Inferior parietal cortex (tissue), 1 donor: ENCODE measurements around the gene CDK1.
A peak's percentile ranks its signal among the peaks of the same experiment; 100 is the strongest.
"Not testable (repeated sequence)": the region's sequence is repeated elsewhere in the genome, so short reads cannot be mapped to it uniquely, and the experiment has no call there.

Experiments
- DNase-seq: peaks from one replicate; pipeline ENCODE4 v3.0.0-alpha.2; 2016; ENCODE audit errors: extremely low spot score

The CDK1 gene

DNA sequence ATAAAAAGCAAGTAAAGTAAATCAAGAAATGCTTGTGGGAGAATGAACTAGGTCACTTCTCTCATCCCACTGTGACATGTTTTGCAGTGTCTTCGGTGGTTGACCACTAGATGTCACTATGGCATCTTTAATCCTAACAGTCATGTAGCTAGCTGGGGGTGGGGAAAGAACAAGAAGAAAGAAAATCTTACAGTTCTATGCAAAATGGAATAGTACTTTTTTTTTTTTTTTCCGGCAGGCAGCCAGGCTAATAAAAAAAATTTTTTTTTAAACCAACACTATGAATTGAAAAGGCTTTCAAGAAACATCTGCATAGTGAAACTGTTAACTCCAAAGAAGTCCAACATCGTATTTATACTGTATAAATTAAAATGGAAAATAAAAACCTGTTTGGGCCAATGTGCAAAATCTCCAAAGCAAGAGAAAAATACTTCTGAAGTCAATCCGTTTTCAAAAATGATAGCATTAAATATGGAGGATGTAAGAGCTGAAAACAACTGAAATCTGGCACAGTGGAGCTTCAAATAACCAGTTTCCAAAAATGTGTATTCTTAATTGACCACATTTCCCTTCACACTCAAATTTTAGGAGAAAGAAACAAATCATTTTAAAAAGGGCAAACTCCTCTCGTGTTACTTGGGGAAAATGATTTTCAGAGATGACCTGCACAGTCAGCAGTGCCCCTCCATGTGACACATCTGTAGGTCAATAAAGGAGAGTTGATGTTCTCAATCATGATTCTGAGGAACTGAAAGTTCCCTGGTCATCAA is 38.5 kb downstream of the CDK1 start:
- DNase-seq, result peak; percentile 94

DNA sequence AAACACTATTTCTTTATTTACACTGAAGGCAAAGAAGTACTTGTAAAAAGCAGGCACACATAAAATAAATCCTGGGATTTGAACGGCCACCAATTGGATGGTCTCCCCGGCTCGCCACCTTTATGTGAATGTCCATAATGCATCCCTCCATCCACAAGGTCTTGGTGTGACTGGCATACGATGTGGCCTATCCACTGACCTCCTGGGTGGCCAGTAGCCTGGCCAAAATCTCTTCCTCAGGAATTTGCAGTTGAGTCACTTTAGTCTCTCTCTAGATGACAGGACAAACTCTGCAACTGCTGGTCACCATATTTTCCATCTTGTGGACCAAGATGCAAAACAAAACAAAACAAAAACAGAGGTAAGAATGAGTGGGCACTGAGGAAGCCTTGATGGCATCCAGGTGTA is 39.1 kb downstream of the CDK1 start:
- no peak for DNase-seq

DNA sequence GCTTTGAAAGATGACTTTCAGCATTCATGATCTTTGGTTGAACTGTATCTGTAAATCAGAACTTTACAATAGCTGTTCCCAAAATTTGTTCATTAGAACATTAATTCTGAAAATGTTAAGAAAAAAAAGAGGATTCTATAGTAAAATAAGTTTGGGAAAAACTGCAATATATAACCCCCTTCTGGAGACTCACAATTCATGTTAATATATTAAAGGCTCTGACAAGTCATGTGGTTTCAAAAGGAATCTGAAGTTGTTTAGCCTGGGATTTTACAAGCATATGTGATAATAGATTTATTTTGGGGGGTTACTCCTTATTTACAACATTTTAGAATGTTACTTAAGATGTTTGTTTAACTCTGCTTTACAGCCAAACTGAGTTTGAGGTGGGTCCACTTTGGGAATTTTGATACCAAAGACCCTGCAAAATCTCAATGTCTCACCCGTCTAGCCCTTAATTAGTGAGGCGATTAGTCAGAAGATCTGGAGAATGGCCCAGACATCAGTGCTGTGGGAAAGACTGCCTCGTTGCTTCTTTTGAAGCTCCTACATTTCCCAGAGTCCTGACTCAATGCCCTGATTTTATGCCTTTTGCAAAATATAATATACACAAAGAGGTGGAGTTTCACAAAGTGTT is 40.0 kb downstream of the CDK1 start:
- no peak for DNase-seq

DNA sequence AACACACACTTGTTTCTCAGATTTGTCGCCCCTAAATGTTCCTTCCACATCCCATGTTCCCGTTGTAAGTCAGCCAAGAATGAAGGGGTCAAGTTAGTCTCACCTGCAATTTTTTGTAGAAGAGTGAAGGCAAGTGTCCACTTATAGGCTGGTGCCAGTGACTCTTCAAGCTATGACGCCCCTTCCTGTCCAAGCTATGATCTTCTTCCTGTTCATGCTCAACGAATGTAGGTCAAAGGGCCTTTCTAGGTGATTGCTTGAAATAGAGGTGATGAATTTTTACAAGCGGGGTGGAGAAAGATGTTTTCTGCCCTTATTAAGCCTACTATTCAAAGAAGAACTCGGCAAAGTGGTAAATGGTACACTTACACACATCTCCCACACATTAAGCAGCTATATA is 41.0 kb downstream of the CDK1 start:
- no peak for DNase-seq

DNA sequence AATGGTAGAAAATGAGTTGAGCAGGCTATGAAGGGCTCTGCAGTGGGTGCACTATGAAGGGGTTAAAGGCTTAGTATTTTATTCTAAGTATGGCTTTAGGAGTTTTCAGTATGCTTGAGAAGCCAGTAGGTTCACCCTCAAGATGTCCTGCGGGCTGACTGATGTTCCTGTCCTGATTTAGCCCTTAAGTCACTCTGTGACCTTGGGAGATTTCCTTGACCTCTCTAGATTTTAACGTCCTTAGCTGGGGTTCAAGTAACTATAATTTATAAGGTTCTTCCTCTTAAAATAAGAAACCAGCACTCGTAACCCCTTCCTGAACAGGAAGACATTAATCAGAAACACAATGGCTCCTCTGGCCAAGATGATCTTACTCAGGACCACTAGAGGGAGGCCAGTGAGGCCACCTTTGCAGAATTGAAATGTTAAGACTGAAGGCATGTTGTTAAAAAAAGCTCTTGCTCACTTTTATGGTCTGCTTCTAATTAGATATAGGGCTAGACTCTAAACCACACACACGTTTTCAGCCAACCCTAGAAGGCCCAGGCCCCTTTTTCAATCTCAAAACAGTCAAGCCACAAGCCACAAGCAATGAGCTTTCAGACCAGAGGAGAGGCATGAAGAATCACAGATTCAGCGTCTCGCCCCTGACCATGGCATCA is 41.9 kb downstream of the CDK1 start:
- DNase-seq, result no peak

DNA sequence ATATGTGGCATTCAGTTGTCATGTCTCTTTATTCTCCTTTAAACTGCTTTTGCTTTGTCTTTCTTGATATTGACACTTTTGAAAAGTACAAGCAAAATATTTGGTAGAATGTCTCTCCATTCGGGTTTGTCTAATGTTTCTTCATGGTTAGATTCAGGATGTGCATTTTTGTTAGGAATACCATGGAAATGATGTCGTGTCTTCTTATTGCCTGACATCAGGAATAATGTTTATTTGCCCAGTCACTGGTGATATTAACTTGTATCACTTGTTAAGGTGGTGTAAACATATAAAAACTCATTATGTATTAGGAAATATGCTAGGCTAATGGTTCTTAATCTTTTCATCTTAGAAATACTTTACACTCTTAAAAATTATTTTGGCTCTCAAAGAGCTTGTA is 43.4 kb downstream of the CDK1 start:
- DNase-seq, result no peak

DNA sequence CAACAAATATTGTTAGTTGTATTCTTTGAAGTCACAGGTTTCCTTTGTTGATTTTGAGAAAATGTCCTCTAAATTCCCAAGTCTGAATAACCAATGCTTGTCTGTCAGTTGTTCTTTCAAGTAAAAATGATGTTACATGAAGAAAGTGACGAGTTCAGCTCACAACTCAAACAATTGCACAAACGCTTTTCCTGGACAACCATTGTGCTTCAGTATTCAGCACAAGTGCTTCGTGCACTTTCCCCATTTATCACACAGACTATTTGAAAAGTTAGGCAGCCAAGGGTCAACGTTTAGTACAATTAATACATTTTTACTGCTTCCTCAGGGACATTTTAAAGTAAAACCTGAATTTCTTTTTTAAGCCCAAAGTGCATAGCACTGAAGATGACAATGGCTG is 44.5 kb downstream of the CDK1 start:
- DNase-seq, result no peak

DNA sequence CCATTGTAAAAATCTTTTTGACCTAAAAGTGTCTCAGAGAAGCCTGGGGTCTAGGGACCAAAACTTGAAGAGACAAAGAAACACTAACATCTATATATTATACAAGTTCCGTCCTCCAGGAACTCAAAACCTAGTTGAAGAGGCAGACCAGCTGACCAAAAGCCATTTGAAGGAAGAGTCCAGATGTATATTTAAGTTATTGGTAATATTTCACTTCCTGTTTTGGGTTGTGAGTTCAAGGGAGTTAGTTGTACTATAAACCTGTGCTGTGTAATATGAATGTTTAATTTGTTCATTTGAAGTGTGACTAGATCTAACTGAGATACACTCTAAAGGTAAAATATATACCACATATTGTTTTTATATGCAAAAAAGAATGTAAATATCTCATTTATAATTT is 45.0 kb downstream of the CDK1 start:
- DNase-seq, result no peak

- no peak for DNase-seq
Measured at GRCh38 chr10:60825520-60825919, 47.2 kb downstream of the CDK1 start.

GRCh38 chr10:60827791-60828488 is 49.7 kb downstream of the CDK1 start:
- no peak for DNase-seq

- no peak for DNase-seq
Measured at GRCh38 chr10:60828489-60828852, 50.2 kb downstream of the CDK1 start.

DNA sequence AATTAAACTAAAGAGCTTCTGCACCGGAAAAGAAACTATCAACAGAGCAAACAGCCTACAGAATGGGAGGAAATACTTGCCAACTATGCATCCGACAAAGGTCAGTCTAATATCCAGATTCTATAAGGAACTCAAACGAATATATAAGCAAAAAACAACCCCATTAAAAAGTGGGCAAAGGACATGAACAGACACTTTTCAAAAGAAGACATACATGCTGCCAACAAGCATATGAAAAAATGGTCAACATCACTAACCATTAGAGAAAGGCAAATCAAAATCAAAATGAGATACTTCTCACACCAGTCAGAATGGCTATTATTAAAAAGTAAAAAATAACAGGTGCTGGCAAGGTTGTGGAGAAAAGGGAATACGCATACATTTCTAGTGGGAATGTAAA is 53.9 kb downstream of the CDK1 start:
- not testable (repeated sequence) for DNase-seq

DNA sequence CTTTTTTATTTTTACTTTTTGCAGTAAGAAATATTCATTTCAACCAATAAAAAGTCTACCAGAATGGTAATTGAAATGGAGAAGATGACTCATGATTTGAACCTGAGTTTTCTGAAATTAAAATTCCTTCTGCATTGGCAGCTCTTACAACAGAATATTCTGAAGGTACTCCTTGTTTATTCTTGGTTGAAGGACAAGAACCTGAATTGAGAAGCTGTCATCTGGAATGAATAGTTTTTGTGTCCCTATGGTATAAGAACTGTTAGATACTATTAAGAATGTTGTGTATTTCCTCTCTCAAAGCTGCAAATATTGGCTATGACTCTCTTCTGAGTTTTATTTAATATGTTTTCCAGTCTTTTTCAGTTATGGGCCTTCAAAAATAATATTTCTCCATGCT is 56.1 kb downstream of the CDK1 start:
- no peak for DNase-seq

- DNase-seq, result no peak
Measured at GRCh38 chr10:60835049-60835448, 56.8 kb downstream of the CDK1 start.

DNA sequence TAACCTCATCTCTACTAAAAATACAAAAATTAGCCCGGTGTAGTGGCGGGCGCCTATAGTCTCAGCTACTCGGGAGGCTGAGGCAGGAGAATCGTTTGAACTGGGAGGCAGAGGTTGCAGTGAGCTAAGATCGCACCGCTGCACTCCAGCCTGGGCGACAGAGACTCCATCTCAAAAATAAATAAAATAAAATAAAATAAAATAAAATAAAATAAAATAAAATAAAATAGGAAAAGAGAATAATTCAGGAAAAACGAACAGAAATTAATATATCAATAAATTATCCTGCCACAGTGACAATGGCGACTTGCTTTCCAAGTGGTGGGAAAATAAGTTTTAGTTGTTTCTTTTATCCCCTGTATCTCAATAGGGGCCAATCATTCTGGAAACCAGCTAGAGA is 62.9 kb downstream of the CDK1 start:
- not testable (repeated sequence) for DNase-seq

- no peak for DNase-seq
Measured at GRCh38 chr10:60842694-60843093, 64.4 kb downstream of the CDK1 start.
